ENCODE results near the gene UQCRC1.

Gene UQCRC1

DNA sequence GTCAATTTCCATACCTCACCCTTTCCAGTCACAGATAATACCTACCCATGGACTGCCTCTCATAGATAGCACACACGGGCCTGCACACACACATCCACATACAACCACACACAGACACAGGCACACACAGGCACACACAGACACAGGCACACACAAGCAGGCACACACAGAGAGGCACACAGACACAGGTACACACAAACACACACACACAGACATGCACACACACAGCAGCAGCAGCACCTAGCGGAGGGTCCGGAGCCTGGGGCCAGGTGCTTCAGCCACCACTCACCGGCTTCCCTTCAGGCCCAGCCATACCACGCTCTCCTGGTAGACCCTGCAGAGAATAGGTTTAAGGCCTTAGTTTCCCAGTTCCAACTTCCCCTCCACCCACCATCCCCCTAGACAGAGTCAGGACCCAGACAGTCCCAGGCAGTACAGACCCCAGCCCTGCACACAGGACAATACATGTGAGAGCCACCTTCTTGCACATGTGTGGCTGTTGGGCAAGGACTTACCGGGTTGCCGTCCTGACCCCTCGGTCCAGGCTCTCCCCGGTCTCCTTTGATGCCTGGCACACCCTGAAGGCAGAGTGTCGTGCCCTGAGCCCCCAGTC is 35.4 kb downstream of the UQCRC1 start:
- no peak overlapping the region for H3K4me3 ChIP-seq (ENCODE audit: low read depth, low read length)
- TF ChIP-seq CTCF (IDR thresholded peaks at IDR 0.05; ENCODE audit: borderline replicate concordance, insufficient read depth, low read depth, low read length), result no peak

DNA sequence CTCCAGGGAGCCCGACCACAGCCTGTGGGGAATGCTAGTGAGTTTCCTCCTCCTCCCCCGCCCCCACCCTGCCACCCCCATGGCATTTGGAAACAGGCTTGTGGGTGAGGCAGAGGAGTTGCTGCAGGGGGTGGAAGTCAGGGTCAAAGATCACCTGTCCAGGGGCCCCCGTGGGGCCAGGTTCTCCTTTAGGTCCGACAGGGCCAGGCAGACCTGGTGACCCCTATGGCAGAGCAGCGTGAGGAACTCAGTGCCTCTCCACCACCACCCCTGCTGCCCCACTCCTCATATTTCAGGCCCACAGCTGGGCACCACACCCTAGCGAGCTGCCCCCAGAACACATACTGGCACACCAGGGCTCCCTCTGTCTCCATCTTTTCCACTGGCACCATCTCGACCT is 36.9 kb downstream of the UQCRC1 start:
- no peak for TF ChIP-seq CTCF (IDR thresholded peaks at IDR 0.05; ENCODE audit: borderline replicate concordance, insufficient read depth, low read depth, low read length)
- H3K4me3 ChIP-seq (ENCODE audit: low read depth, low read length), result no peak overlapping the region

DNA sequence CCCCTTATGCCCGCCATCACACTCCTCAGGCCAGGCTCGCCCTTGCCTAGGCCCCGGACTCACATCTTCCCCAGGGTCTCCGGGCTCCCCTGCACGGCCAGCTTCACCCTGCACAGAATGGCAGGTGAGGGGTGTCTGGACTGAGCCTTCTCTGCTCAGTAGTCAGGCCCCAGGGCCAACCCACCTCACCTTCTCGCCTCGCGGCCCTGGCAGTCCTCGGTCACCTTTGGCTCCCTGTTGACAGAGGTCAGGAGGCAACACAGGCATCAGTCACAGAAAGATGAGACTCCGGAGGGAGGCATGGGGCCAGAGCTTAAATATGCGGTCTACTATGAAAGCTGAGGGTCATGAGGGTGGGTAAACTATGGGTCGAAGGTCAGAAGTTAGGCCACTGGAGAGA is 37.5 kb downstream of the UQCRC1 start:
- no peak overlapping the region for H3K4me3 ChIP-seq (ENCODE audit: low read depth, low read length)
- TF ChIP-seq CTCF (IDR thresholded peaks at IDR 0.05; ENCODE audit: borderline replicate concordance, insufficient read depth, low read depth, low read length), result no peak

DNA sequence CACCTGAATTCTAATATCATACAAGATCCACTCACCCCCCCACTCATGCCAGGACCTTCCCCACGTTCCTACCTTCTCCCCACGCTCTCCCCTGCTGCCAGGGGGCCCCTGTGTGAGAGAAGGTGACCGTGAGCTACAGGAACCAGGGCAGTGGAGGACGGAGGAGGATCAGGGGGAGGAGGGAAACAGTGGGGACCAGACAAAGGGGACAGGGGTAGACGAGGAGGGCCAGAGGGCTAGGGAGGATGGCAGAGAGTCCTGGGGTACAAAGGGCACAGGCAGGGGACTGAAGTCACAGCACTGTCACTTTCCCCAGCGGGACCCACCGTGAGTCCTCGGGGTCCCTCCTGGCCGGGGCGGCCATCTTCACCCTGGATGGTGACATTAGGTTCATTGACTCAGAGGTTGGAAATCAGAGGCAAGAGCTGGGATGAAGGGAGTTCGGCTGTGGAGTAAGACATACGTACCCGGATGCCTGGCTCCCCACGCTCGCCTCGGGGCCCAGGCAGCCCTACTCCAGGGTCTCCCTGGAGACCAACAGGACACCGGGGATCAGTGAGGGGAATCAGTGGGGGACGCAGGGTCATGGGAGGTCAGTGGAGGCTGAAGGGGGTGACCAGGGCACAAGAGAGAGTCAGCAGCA is 39.5 kb downstream of the UQCRC1 start:
- no peak overlapping the region for H3K4me3 ChIP-seq (ENCODE audit: low read depth, low read length)
- no peak for TF ChIP-seq CTCF (IDR thresholded peaks at IDR 0.05; ENCODE audit: borderline replicate concordance, insufficient read depth, low read depth, low read length)

GRCh38 chr3:48569400-48569799 is 40.0 kb downstream of the UQCRC1 start:
- TF ChIP-seq CTCF (IDR thresholded peaks at IDR 0.05; ENCODE audit: borderline replicate concordance, insufficient read depth, low read depth, low read length), result no peak
- no peak overlapping the region for H3K4me3 ChIP-seq (ENCODE audit: low read depth, low read length)

GRCh38 chr3:48568476-48568875 is 41.0 kb downstream of the UQCRC1 start:
- no peak for TF ChIP-seq CTCF (IDR thresholded peaks at IDR 0.05; ENCODE audit: borderline replicate concordance, insufficient read depth, low read depth, low read length)
- H3K4me3 ChIP-seq (ENCODE audit: low read depth, low read length), result no peak overlapping the region

GRCh38 chr3:48567500-48567899 is 41.9 kb downstream of the UQCRC1 start:
- TF ChIP-seq CTCF (IDR thresholded peaks at IDR 0.05; ENCODE audit: borderline replicate concordance, insufficient read depth, low read depth, low read length), result no peak
- H3K4me3 ChIP-seq (ENCODE audit: low read depth, low read length), result no peak overlapping the region

Measured in GM12875 (cell line).